Activated CD8-positive, alpha-beta memory T cell treated with anti-CD3 and anti-CD28 coated beads for 4 hours (primary cell): ENCODE data around the gene NMNAT2.

ENCODE experiments used
- DNase-seq, 2 donors: peaks; one replicate each; pipeline ENCODE4 v3.0.0-alpha.2; 2020; ENCODE audit warnings: low read depth in 2 of 2

The NMNAT2 gene

DNA sequence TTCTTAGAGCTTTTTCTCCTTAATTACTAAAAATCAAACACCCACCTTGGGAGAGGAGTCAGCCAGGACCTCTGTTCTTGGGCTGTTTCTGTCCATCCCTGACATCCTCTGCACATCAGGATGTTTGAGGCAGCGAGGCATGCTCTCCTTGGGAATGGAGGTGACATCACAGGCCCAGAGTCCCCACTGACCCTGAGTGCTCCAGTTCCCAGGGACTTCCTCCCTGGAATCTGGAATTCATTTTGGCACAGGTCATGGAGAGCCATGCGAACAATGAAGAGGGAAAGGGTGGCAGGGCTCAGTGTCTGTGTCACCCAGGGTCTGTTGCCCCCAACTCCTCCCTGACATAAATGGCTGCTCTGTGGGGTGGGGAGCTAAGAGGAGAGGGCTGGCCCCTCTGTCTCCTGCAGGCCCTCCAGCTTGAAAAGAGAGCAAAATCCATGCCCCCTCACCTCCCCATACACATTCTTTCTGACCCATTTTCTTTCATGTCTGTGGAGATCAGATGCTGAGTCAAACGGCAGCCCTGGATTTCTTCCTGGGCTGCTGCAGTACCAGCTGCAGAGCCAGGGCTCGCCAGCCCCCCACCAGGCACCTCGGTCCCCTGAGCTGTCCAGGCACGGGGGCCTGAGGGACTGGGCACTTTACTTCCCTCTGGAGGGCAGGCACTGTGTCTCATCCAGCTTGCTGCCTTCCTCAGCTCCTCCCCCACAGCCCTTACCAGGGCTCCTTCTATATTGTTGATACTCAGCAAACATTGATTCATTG is 102.0 kb downstream of the NMNAT2 start:
- DNase-seq, result no peak

DNA sequence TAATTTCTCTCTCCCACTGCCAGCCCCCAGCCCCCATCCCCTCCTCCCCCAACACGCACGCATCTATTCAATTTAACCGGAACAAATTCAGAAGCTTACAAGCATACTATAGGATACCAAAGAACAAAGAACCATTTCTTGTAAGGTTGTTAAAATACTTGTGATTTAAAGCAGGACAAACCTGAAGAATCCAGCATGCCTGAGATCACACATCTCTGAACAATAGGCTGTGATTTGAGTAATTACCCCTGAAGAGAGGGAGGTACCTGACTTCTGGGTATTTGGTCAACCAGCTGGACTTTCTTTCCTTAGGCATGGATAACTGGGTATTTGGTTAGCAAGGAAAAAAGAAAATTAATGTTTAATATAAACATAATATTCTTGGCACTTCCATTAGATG is 105.1 kb downstream of the NMNAT2 start:
- DNase-seq, result no peak

GRCh38 chr1:183310753-183311479 is 107.3 kb downstream of the NMNAT2 start:
- DNase-seq, result no peak

DNA sequence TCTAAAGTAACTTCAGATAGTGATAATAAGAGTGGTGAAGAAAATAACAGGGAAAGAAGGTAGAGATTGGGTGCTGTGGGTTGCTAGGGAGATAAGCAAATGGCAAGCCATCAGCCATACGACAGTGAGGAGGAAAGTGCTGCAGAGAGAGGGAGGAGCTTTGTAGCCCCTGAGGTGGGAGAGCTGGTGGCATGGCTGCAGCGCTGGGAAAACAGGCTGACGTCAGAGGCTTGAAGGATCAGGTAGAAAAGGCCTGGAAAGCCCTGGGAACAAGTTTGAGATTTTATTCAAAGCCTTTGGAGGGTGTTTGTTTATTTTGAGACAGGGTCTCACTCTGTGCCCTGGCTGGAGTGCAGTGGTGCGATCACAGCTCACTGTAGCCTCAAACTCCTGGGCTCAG is 109.5 kb downstream of the NMNAT2 start:
- DNase-seq, result no peak

DNA sequence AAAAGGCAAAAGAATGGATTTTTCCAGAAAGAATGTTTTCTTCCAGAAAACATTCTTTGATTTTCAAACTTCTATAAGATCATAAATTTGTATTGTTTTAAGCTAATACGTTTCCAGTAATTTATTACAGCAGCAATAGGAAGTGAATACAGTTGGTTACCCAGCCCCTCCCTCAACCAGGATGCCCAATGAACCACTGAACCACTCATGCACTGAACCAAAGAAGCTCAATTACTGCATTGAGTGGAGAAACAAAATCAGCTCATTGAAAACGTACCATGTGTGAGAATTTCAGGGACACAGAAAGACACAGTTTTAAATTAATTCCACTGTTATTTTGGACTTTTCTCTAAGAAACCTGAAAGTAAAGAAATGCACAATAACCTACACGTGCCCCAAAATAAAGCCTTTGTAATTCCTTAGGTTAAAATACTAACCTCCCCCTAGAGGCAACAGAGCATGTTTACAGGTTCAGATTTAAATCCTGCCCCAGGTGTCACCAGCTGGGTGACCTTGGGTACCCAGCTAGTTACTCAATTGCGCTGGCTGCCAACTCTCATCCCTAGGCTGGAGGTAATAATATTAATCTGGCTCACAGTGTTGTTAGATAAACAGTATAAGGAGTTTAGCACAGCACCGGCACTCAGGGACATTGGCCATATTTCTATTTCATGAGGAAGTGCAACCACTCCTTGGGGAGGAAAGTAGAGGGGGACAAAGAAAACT is 111.7 kb downstream of the NMNAT2 start:
- no peak for DNase-seq

- no peak for DNase-seq
Observed at GRCh38 chr1:183304440-183305107, 113.6 kb downstream of the NMNAT2 start.

GRCh38 chr1:183303901-183304300 is 114.3 kb downstream of the NMNAT2 start:
- DNase-seq, result no peak

DNA sequence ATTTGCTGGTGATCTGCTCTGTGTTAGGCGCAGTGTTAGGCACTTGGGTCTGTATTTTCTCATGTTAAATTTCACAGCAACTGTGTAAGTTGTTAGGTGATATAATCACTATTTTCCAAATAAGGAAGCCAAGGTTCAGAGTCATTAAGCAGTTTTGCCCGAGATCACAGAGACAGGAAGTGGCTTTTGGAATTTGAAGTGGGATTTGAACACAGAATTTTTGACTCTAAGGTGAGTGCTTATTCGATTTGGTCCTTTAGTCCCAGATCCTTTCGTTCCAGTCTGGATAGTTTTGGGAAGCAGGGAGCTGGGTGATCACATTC is 114.9 kb downstream of the NMNAT2 start:
- DNase-seq, result no peak

- no peak for DNase-seq
Observed at GRCh38 chr1:183302452-183303322, 115.5 kb downstream of the NMNAT2 start.

DNA sequence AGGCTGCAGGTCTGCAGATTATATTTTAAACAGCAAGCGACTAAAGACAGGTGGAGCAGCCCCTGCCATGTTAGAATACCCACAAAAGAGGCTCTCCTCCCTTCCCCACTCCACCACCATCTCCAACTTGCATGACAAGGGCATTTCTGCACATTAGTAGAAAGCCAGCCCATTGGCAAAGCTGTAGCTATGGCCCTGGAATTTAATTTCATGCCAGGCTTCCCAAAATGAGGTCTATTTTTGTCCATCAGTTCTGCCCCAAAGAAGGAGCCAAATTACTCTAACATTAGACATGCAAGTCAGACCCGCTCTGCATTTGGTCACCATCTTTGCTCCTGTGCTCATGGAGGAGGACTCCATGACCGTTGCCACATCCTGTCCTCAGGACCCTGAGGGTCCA is 116.9 kb downstream of the NMNAT2 start:
- no peak for DNase-seq

- no peak for DNase-seq
Observed at GRCh38 chr1:183300828-183301227, 117.4 kb downstream of the NMNAT2 start.

GRCh38 chr1:183300395-183300794 is 117.8 kb downstream of the NMNAT2 start:
- DNase-seq, result no peak

- no peak for DNase-seq
Observed at GRCh38 chr1:183296782-183297181, 121.4 kb downstream of the NMNAT2 start.

GRCh38 chr1:183295521-183295920 is 122.7 kb downstream of the NMNAT2 start:
- DNase-seq, result no peak

GRCh38 chr1:183293876-183294275 is 124.3 kb downstream of the NMNAT2 start:
- no peak for DNase-seq

DNA sequence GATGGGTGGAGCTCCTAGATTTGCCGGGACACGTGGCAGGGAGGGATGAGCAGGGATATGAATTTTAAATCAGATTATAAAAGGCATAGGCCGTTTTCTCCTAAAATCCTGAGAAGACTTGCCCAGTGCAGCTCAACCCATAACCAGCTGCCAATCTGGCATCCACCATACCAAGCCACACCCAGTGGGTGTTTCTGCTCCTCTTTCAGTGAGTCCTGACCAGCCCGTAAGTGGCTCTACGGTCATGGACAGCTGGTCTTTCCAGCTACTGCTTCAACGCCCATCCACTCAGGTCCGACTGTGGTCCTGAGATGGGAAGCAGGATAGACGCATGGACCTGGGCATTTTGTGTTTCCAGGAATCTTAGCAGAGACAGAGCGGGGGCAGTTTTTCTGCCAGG is 124.9 kb downstream of the NMNAT2 start:
- no peak for DNase-seq

- no peak for DNase-seq
Observed at GRCh38 chr1:183291802-183292514, 126.2 kb downstream of the NMNAT2 start.

DNA sequence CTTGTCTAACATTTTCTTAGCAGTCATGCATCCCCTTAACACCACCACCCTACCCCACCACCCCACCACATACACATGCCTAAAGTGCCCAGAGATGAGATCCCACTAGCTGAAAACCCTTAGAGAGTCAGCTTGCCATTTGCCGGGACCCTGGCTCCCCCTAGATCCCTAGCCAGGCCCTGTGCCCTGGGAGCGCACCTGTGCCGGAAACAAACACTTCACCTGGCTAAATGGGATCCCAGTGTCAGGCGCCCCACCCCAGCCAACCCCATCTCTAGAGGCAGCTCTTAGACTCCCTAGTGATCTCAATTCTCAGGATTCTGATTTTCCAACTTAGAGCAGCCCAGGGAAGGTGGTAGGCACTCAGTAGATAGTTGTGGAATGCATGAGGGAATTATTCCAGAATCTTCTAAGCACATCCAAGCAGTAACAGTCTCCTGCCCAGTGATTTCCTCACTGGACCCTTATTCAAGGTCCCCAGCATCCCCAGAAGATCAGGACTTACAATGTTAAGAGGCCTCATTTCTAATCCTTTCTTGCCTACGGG is 126.9 kb downstream of the NMNAT2 start:
- DNase-seq, result no peak

DNA sequence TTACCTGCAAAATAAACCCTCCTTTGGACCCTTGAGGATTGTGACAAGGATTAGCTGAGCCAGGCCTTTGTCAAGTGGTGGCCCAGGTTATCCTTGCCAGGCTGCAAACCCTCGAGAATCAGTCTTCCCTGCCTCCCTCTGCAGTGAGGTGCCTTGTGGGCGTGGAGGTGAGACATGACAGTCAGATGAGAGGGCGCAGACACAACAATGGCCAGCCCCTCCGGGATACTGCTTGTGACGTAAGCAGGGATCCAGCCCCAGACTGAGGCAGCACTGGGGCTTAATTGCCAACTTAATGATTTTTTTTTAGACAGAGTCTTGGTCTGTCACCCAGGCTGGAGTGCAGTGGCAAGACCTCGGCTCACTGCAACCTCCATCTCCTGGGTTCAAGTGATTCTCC is 127.6 kb downstream of the NMNAT2 start:
- no peak for DNase-seq

- no peak for DNase-seq
Observed at GRCh38 chr1:183289051-183289496, 129.1 kb downstream of the NMNAT2 start.
